Natural killer cell (primary cell): ENCODE measurements around the gene COPS7B. TPM values are rescaled to one million over a fixed set of nuclear protein-coding genes. Genes with fewer than 3 reads are reported as not detected.
A peak's percentile ranks its signal among the peaks of the same experiment; 100 is the strongest.

Experiments
- ATAC-seq, 3 donors: fragments of 150-1000 bp in 2 of 3; fragments of 200-7000 bp in 1 of 3; cut with Tn5 transposase; 1 replicate in 1 of 3; 2 replicates in 2 of 3; pipeline ENCODE4 v1.10.0; 2021; ENCODE audit warnings: mild to moderate bottlenecking in 2 of 3, moderate library complexity in 2 of 3
- DNase-seq, 2 donors: peaks; one replicate each; pipeline versions ENCODE4 v3.0.0 to v3.0.0-alpha.2; 2013 to 2021; ENCODE audit warnings: mixed read lengths in 1 of 2
- H3K27ac ChIP-seq: one replicate; pipeline ENCODE4 v1.5.1; 2013; ENCODE audit warnings: mild to moderate bottlenecking, low read length
- H3K27me3 ChIP-seq: one replicate; pipeline ENCODE4 v1.6.1; 2013; ENCODE audit warnings: low read length; ENCODE audit not compliant: control insufficient read depth, insufficient read depth
- H3K36me3 ChIP-seq: one replicate; pipeline ENCODE4 v1.6.1; 2013; ENCODE audit warnings: low read length; ENCODE audit not compliant: control insufficient read depth, insufficient read depth
- H3K4me1 ChIP-seq: one replicate; pipeline ENCODE4 v1.6.1; 2013; ENCODE audit warnings: low read length; ENCODE audit not compliant: control insufficient read depth, insufficient read depth
- H3K4me3 ChIP-seq: one replicate; pipeline ENCODE4 v1.5.1; 2013; ENCODE audit warnings: low read length
- H3K9me3 ChIP-seq: one replicate; pipeline ENCODE4 v1.6.1; 2013; ENCODE audit warnings: low read length; ENCODE audit not compliant: control insufficient read depth, insufficient read depth
- H3K27ac Mint-ChIP-seq, 2 donors: one replicate each; pipeline ENCODE4 v1.8.0; 2022; ENCODE audit warnings: mild to moderate bottlenecking in 2 of 2, mixed read lengths in 2 of 2, moderate library complexity in 1 of 2
- H3K27me3 Mint-ChIP-seq, 2 donors: one replicate each; pipeline ENCODE4 v1.8.0; 2022; ENCODE audit warnings: low read depth in 2 of 2, mixed read lengths in 2 of 2
- H3K36me3 Mint-ChIP-seq: one replicate; pipeline ENCODE4 v1.8.0; 2022; ENCODE audit warnings: mixed read lengths
- H3K4me1 Mint-ChIP-seq, 2 donors: one replicate each; pipeline ENCODE4 v1.8.0; 2022; ENCODE audit warnings: mixed read lengths in 2 of 2
- H3K4me3 Mint-ChIP-seq: one replicate; pipeline ENCODE4 v1.8.0; 2022; ENCODE audit warnings: mild to moderate bottlenecking, moderate library complexity, mixed read lengths
- H3K9me3 Mint-ChIP-seq, 2 donors: one replicate each; pipeline ENCODE4 v1.8.0; 2022; ENCODE audit warnings: mixed read lengths in 2 of 2
- CTCF ChIP-seq: fragments of 200-600 bp; IDR thresholded peaks from one replicate; pipeline ENCODE4 v1.8.0; 2022; ENCODE audit warnings: antibody characterized with exemption
- WGBS: methylation state at CpG from one replicate; pipeline ENCODE4 v1.1.7; 2013; ENCODE audit warnings: missing lambda C conversion rate; ENCODE audit not compliant: insufficient coverage; 5-methylcytosine and 5-hydroxymethylcytosine counted together
- intact Hi-C: fragments of 100-400 bp; cut with micrococcal nuclease; formaldehyde crosslinking; loops from one replicate; pipeline ENCODE4 v1.14.2; 2022
- total RNA-seq, 4 donors: library from RNA; stranded (reverse); fragments of 120-200 nt in 1 of 4; gene quantifications; one replicate each; pipeline versions ENCODE4 v1.2.3 to v1.2.4, GENCODE V29; 2013 to 2022

The COPS7B gene
- total RNA-seq, 3 donors from 2014 or later (not counting 1 experiment from before 2014, with no cell fraction given), result 44.2 to 59.9 (median 53.9) TPM

- H3K4me3 Mint-ChIP-seq, result no peak overlapping the region
- intact Hi-C loops, result no loop called here
- no peaks in the 10 kb centered on the region for H3K9me3 Mint-ChIP-seq
Measured at GRCh38 chr2:231765496-231765929, 20.7 kb upstream of the COPS7B start.

DNA sequence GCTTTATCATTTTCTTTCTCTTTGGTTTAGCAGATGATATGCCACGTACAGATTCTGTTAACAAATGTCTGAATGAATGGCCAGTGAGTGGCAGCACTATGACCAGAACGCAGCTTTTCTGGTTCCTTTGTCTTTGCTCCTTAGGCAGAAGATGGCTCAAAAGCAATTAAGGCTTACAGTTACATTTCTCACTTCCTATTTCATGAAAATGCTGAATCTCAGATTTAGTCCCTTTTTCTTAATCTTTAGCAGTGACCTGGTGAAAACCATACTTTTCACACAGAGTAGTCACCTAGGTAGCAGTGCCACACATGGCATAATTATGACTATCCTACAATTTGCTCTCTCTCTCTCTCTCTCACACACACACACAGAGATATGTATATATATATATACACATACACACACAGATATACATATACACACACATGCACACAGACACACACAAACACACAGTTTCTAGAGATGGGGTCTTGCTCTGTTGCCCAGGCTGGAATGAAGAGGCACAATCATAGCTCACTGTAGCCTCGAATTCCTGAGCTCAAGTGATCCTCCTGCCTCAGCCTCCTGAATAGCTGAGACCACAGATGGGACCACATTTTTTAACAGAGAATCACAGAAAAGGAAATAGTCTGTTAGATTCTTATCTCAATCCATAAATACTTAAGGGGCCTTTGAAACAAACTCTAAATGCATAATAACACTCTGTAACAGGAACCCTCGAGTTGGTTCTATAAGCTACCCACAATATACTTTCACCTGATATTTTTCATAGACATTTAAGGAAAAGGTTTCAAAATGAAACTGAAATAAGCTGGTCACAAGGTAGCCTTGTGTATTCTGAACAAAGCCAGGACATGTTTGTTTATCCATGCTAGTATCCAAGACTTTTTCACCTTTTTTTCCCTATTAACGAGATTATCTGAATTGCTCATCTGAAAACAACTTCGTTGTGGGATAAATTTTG is 16.8 kb upstream of the COPS7B start:
- TF ChIP-seq CTCF, result no peak
- Histone ChIP-seq H3K27ac (no peak overlapping the region), H3K4me3 (no peak overlapping the region), H3K27me3 (no peaks in the 10 kb centered on the region), H3K36me3 (no peaks in the 10 kb centered on the region), H3K9me3 (no peaks in the 10 kb centered on the region), H3K4me1 (no peaks in the 10 kb centered on the region)
- H3K9me3 Mint-ChIP-seq, result no peaks in the 10 kb centered on the region
- H3K4me3 Mint-ChIP-seq, result no peak overlapping the region
- DNase-seq (no peak), ATAC-seq (no peak)
- H3K36me3 Mint-ChIP-seq, result no peaks in the 10 kb centered on the region
- WGBS, result 62% methylated on average over 4 of the region's 6 CpGs
- no peaks in the 10 kb centered on the region for H3K27me3 Mint-ChIP-seq
- H3K4me1 Mint-ChIP-seq, result peaks cover 19 to 20% of the 10 kb centered on the region in 2 donors
- intact Hi-C loops, result no loop called here
- H3K27ac Mint-ChIP-seq, result no peak overlapping the region

More at GRCh38 chr2:231765496-231765929, 20.7 kb upstream of the COPS7B start:
- H3K27me3 Mint-ChIP-seq, result no peaks in the 10 kb centered on the region
- no peak overlapping the region for H3K27ac Mint-ChIP-seq
- H3K36me3 Mint-ChIP-seq, result no peaks in the 10 kb centered on the region
- no peak overlapping the region for H3K4me3 ChIP-seq
- H3K4me1 ChIP-seq, result no peaks in the 10 kb centered on the region
- no peaks in the 10 kb centered on the region for H3K9me3 ChIP-seq
- H3K27ac ChIP-seq, result no peak overlapping the region
- no peaks in the 10 kb centered on the region for H3K36me3 ChIP-seq
- H3K27me3 ChIP-seq, result no peaks in the 10 kb centered on the region
- DNase-seq, result no peak
- no peak for ATAC-seq
- peaks cover 20 to 24% of the 10 kb centered on the region in 2 donors for H3K4me1 Mint-ChIP-seq
- TF ChIP-seq CTCF, result no peak

- peak in 1 of 2 donors; percentile 28 for DNase-seq
- intact Hi-C loops, result loop anchor here (2.0 to 5.0 kb wide), 2 partner anchors 74 to 113 kb away; no protein-coding TSS in a partner anchor
- peak overlapping the region; percentile 61 to 98 for H3K27ac Mint-ChIP-seq
Measured at GRCh38 chr2:231780123-231780908, 5.9 kb upstream of the COPS7B start.

More at GRCh38 chr2:231780123-231780908, 5.9 kb upstream of the COPS7B start:
- no peak for TF ChIP-seq CTCF
- 12% methylated on average over 48 of the region's 51 CpGs for WGBS
- no peaks in the 10 kb centered on the region for H3K36me3 Mint-ChIP-seq
- no peaks in the 10 kb centered on the region for H3K27me3 Mint-ChIP-seq
- Histone ChIP-seq H3K4me3 (peak overlapping the region; percentile 86), H3K9me3 (no peaks in the 10 kb centered on the region), H3K27me3 (no peaks in the 10 kb centered on the region), H3K4me1 (peaks cover 13% of the 10 kb centered on the region), H3K36me3 (no peaks in the 10 kb centered on the region), H3K27ac (no peak overlapping the region)
- peak in 2 of 3 donors; percentile 5 to 8 for ATAC-seq
- H3K4me1 Mint-ChIP-seq, result peaks cover 47 to 55% of the 10 kb centered on the region in 2 donors
- peak overlapping the region; percentile 98 for H3K4me3 Mint-ChIP-seq
- H3K9me3 Mint-ChIP-seq, result no peaks in the 10 kb centered on the region
